Measurements from ENCODE around the gene GLI3. TPM values are rescaled to one million over a fixed set of nuclear protein-coding genes. Genes with fewer than 3 reads are reported as not detected.

The GLI3 gene
- polyA plus RNA-seq, 6 donors from 2014 or later = not detected

DNA sequence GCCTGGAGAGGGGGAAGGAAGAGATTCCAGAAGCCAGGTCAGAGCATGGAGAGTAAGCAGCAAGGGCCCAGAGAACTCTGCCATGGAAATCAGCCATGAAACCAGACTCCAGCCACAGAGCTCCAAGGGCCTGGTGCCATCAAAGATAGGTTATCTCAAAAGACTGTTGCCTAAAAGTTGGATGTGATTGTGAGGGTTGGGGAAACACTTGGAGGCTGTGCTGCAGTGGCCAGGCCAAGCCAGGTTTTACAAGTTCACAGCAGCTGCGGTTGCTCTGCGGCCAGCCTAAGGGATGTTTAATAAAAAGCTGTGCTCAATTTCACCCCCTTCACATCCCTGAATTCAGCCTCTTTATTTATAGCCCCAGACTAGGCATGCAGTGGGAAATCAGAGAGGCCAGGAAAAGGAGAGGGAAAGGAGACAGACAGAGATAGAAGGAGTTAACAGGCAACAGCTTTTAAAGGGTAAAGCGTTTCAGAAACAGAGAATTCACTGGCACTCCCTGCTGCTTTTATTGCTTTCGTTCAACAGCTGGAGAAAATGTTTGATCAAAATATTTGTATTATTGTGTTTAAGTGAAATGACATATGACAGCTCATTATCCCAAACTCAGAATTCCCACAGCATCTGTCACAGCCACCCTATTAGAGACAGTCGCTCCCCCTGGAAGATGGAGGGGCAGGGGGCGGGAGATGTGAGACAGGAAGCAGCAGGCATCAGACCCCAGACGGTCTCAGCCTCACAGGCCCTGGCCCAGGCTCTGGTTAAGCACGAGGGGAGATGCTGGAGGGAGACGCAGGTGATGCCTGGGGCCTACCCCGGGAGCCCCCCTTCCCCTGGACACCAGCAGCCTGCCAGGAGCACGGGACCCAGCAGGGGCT, 140.1 kb downstream of the GLI3 start:
- Mint-ChIP-seq H3K36me3 (no peaks in the 10 kb centered on the region), H3K27ac (peak overlapping the region in 1 of 6 donors; percentile 9), H3K9me3 (no peaks in the 10 kb centered on the region), H3K27me3 (peaks cover 0 to 5% (median 0%) of the 10 kb centered on the region in 3 donors), H3K4me1 (no peaks in the 10 kb centered on the region), H3K4me3 (no peak overlapping the region)
- ATAC-seq (ENCODE audit: low read depth in 2 of 2) (no peak), DNase-seq (no peak)

DNA sequence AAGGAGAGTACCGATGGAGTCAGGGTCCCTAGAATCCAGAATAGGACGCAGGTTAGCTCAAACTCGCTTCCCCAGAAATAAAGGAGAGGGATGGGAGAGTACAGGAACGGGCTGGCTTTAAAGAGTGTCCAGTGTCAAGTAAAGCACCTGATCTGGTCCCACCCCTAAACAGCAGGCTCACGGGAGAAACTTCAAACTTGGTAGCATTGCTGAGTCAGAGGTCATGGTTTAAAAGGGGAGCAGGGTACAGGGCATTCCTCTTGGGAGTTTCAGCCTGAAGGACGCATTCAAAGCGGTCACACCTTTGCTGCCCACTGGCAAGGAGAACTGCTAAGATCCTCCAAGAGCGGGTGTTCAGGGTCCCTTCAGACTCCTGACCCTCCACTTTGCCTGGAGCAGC, 140.7 kb downstream of the GLI3 start:
- Mint-ChIP-seq H3K27me3 (peaks cover 0 to 6% (median 5%) of the 10 kb centered on the region in 3 donors), H3K4me1 (no peaks in the 10 kb centered on the region), H3K36me3 (no peaks in the 10 kb centered on the region), H3K9me3 (no peaks in the 10 kb centered on the region), H3K27ac (no peak overlapping the region), H3K4me3 (peak overlapping the region in 2 of 8 donors; percentile 16 to 41)
- ATAC-seq (ENCODE audit: low read depth in 2 of 2) (no peak), DNase-seq (no peak)

DNA sequence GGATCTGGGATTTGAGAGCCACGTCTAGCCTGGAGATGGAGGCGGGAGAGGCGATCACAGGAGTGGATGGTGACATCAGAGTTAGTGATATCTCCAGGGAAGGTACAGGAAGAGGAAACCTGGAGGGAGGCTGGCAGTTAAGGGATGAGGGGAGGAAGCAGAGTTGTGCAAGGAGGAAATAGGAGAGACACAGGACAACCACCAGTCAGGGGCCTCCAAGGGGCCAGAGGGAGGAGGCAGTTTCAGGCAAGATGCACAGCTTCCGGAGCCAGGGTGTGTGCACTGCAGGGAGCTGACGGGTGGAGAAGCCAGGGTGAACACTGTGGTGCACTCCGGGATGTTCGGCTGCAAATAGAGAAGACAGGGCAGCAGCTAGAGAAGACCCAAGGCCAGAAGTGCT, 141.2 kb downstream of the GLI3 start:
- Mint-ChIP-seq H3K9me3 (no peaks in the 10 kb centered on the region), H3K27me3 (peaks cover 0 to 6% (median 5%) of the 10 kb centered on the region in 3 donors), H3K36me3 (no peaks in the 10 kb centered on the region), H3K27ac (peak overlapping the region in 1 of 6 donors; percentile 81), H3K4me1 (no peaks in the 10 kb centered on the region), H3K4me3 (no peak overlapping the region)
- DNase-seq (no peak), ATAC-seq (ENCODE audit: low read depth in 2 of 2) (no peak)

DNA sequence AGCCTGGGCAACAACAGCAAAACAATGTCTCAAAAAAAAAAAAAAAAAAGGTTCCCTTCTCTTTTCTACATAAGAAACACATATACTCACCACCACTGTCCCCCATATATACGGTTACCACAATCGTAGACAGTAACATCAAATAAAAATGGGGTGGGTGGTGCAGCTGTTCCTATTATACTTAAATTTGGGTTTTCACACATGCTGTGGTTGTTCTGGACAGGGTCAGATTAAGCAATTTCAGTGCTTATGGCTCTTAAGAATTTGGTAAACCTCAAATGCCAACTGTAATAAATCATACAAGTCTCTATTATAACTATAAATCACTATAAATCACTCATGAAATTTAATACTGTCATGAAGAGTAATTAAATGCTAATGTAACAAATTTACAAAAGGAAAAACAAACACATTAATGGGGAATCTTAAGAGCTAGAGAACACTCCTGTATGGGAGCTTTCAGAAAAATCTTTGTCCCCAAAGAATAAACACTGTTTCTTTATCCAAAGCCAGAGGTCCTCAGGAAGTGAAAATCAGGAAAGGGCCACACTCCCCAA, 143.6 kb downstream of the GLI3 start:
- Mint-ChIP-seq H3K27ac (no peak overlapping the region), H3K36me3 (no peaks in the 10 kb centered on the region), H3K4me1 (no peaks in the 10 kb centered on the region), H3K9me3 (peaks cover 0 to 4% (median 0%) of the 10 kb centered on the region in 7 donors), H3K27me3 (peaks cover 0 to 6% (median 5%) of the 10 kb centered on the region in 3 donors), H3K4me3 (no peak overlapping the region)
- DNase-seq = no peak
- ATAC-seq (ENCODE audit: low read depth in 2 of 2) = no peak

DNA sequence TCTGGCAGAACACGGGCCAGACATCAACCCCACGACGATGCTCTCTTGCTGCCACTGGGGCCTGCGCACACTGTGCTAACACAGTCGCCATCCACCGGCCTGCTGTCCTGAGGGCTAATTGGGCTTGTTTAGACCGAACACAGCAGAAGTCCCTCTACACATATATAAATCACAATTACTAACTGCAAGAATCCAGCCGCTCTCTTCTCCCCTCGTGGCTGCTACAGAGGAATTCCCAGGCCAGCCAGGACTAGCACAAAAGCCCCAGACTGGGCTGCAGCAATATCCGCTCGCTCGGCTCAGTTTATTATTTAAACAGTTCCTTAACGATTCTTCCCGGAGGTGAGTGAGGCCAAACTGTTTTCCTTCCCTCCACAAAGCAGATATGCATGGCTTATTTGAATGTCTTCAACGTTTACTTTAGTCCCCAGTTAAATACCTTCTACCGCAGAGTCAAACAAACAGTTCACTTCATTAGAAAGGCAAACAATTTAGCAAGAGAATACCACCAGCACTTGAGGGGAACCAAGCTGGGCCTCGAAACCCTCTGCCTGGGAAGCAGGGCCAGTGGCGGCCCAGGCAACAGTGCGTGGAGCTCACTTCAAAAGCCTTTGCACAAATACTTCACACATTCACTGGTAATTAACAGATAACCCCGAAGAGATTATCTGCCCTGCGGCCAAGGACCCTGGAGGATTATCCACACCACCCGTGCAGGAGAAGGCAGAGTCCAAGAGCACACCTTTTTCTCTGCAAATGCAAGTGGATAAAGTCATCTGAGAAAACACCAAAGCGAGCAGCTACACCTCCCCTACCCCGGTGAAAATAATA, 145.3 kb downstream of the GLI3 start:
- H3K36me3 Mint-ChIP-seq = no peaks in the 10 kb centered on the region
- no peak overlapping the region for H3K27ac Mint-ChIP-seq
- DNase-seq = no peak
- H3K4me1 Mint-ChIP-seq = no peaks in the 10 kb centered on the region
- H3K4me3 Mint-ChIP-seq = no peak overlapping the region
- H3K9me3 Mint-ChIP-seq = peaks cover 0 to 4% (median 0%) of the 10 kb centered on the region in 7 donors
- H3K27me3 Mint-ChIP-seq = peaks cover 0 to 8% (median 5%) of the 10 kb centered on the region in 3 donors
- no peak for ATAC-seq (ENCODE audit: low read depth in 2 of 2)

DNA sequence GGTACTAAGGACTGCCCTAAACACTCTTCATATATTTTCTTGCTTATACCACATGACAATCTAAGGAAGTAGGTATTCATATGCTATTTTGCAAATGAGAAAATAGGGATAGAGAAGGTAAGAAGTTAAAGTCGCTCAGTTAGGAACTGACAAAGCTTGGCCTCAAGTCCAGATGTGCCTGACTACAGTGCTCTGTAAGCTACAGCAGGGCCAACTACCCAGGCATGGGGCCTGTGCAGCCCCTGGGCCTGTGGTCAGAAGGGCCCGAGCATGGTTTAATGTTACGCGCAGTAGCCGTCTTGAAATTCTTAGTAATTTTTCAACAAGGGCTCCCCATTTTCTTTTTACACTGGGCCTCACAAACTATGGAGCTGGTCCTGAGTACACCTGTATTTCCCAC, 146.2 kb downstream of the GLI3 start:
- Mint-ChIP-seq H3K27ac (no peak overlapping the region), H3K36me3 (no peaks in the 10 kb centered on the region), H3K4me1 (no peaks in the 10 kb centered on the region), H3K27me3 (peaks cover 0 to 13% (median 5%) of the 10 kb centered on the region in 3 donors), H3K4me3 (no peak overlapping the region), H3K9me3 (peaks cover 0 to 4% (median 0%) of the 10 kb centered on the region in 7 donors)
- no peak for ATAC-seq (ENCODE audit: low read depth in 2 of 2)
- no peak for DNase-seq

DNA sequence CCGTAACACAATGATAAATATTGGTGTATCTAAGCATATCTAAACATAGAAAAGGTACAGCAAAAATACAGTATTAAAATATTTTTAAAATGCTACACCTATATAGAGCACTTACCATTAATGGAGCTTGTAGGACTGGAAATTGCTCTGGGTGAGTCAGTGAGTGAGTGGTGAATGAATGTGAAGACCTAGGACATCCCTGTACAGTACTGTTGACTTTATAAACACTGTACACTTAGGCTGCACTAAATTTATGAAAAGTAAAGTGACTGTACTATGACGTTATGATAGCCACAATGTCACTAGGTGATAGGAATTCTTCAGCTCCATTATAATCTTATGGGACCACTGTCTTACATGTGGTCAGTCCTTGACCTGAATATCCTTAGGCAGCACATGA, 147.0 kb downstream of the GLI3 start:
- no peaks in the 10 kb centered on the region for H3K4me1 Mint-ChIP-seq
- H3K36me3 Mint-ChIP-seq = no peaks in the 10 kb centered on the region
- peaks cover 0 to 4% (median 0%) of the 10 kb centered on the region in 7 donors for H3K9me3 Mint-ChIP-seq
- no peak overlapping the region for H3K27ac Mint-ChIP-seq
- DNase-seq (no peak), ATAC-seq (ENCODE audit: low read depth in 2 of 2) (no peak)
- H3K27me3 Mint-ChIP-seq = peaks cover 0 to 13% (median under 1%) of the 10 kb centered on the region in 3 donors
- no peak overlapping the region for H3K4me3 Mint-ChIP-seq

DNA sequence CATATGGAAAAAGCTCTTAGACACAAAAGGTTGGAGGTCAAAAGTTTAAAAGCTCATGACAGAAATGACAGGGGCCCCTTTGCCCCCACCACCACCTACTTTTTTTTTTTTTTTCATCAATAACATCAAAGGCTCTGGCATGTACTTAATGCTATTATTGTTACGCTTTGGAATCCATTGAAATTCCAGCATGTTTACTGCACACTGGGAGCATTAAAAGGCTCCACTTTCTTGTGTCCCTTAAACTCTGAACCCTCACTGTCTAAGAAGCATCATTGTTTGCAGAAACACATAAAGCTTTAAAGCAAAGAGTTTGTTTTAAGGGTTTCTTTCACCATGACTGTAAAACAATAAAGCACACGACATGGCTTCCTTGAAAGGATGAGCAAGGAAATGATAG, 149.4 kb downstream of the GLI3 start:
- Mint-ChIP-seq H3K36me3 (no peaks in the 10 kb centered on the region), H3K4me1 (no peaks in the 10 kb centered on the region)
- ATAC-seq (ENCODE audit: low read depth in 2 of 2) = no peak

DNA sequence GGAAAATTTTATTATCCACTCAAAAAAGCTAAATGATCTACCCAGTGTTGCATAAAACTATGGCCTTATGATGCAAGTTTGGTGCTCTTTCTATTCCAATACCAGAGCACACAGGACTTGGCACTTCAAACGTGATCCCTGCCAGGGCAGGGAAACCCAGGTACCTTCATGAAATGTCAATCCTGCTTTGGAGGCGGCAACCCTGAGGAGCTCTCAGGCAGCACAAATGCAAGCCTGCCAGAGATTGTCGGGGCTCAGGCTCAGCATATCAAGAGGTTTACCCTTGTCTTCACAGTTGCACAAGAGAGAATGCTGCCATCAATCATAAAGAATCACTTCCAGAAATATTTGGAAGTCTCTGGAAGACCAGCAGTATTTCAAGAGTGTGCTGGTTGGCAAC, 151.5 kb downstream of the GLI3 start:
- DNase-seq = no peak
- Mint-ChIP-seq H3K27ac (no peak overlapping the region), H3K4me1 (peaks cover 0 to 4% (median 3%) of the 10 kb centered on the region in 3 donors), H3K4me3 (no peak overlapping the region), H3K27me3 (peaks cover 0 to 21% (median 8%) of the 10 kb centered on the region in 3 donors), H3K9me3 (peaks cover 0 to 4% (median 0%) of the 10 kb centered on the region in 7 donors), H3K36me3 (no peaks in the 10 kb centered on the region)
- no peak for ATAC-seq (ENCODE audit: low read depth in 2 of 2)

More for the DNA sequence above, 149.4 kb downstream of the GLI3 start:
- Mint-ChIP-seq H3K27ac (no peak overlapping the region), H3K9me3 (peaks cover 0 to 4% (median 0%) of the 10 kb centered on the region in 7 donors), H3K27me3 (peaks cover 0 to 19% (median 8%) of the 10 kb centered on the region in 3 donors), H3K4me3 (no peak overlapping the region)
- DNase-seq = no peak

DNA sequence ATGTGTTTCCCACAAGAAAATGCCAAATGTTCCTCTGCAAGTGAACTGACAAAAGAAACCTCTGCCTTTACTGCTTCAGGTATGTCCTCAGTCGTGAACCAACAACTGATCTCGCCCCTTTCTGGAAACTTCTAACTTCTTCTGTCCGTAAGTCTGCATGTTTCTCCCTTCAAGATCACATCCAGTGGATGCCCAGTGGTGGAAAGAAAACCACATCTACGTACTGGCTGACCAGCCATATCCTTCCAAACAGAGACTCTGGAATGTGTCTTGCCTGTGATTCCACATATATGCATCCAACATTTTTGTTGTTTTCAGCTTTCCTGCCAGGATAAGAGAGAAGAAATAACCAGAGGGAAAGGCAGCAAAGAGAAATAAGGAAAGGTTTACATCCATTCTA, 152.7 kb downstream of the GLI3 start:
- Mint-ChIP-seq H3K27ac (no peak overlapping the region), H3K9me3 (peaks cover 0 to 4% (median 0%) of the 10 kb centered on the region in 7 donors)
- no peak for ATAC-seq (ENCODE audit: low read depth in 2 of 2)

DNA sequence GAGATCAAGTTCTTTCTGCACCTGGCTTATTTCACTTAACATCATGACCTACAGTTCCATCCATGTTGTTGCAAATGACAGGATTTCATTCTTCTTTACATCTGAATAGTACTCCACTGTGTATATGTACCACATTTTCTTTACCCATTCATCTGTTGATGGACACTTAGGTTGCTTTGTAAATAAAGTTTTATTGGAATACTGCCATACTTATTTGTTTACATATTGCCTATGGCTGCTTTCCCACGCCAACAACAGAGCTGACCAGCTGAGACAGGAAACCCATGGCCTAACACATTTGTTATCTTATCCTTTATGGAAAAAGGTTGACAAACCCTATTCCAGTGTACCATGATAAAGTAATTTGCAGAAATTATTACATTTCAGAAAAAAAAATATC, 153.7 kb downstream of the GLI3 start:
- peaks cover 0 to 4% (median 3%) of the 10 kb centered on the region in 3 donors for H3K4me1 Mint-ChIP-seq
- no peak overlapping the region for H3K27ac Mint-ChIP-seq
- peaks cover 0 to 3% (median 0%) of the 10 kb centered on the region in 7 donors for H3K9me3 Mint-ChIP-seq
- H3K4me3 Mint-ChIP-seq = no peak overlapping the region
- no peaks in the 10 kb centered on the region for H3K36me3 Mint-ChIP-seq
- peaks cover 0 to 21% (median 8%) of the 10 kb centered on the region in 3 donors for H3K27me3 Mint-ChIP-seq
- ATAC-seq (ENCODE audit: low read depth in 2 of 2) (no peak), DNase-seq (no peak)

More for the DNA sequence above, 152.7 kb downstream of the GLI3 start:
- Mint-ChIP-seq H3K4me1 (peaks cover 0 to 4% (median 3%) of the 10 kb centered on the region in 3 donors), H3K27me3 (peaks cover 0 to 21% (median 8%) of the 10 kb centered on the region in 3 donors), H3K36me3 (no peaks in the 10 kb centered on the region), H3K4me3 (no peak overlapping the region)
- DNase-seq = no peak

DNA sequence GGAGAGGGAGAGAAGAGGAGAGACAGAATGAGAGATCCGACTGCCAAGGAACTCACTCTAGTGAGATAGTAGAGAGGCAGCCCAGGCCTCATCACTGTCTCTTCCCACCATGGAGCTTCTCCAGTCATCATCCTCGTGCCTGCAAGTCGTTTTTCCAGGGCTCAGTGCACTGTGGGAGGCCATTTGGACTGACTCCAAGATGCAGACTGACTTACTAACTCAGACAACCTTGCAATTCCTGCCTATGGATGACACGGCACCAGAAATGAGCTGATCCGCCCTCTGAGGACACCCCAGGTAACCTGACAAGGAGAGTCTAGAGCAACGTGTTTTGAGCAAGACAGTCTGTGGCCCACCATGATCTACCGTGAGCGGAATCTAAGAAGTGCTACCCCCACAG, 154.9 kb downstream of the GLI3 start:
- peak overlapping the region in 1 of 6 donors; percentile 47 for H3K27ac Mint-ChIP-seq
- DNase-seq (no peak), ATAC-seq (ENCODE audit: low read depth in 2 of 2) (no peak)
- peak overlapping the region in 1 of 8 donors; percentile 44 for H3K4me3 Mint-ChIP-seq
- peaks cover 0 to 4% (median 3%) of the 10 kb centered on the region in 3 donors for H3K4me1 Mint-ChIP-seq
- peaks cover 0 to 21% (median 8%) of the 10 kb centered on the region in 3 donors for H3K27me3 Mint-ChIP-seq
- peaks cover 0 to 3% (median 0%) of the 10 kb centered on the region in 7 donors for H3K9me3 Mint-ChIP-seq
- no peaks in the 10 kb centered on the region for H3K36me3 Mint-ChIP-seq

DNA sequence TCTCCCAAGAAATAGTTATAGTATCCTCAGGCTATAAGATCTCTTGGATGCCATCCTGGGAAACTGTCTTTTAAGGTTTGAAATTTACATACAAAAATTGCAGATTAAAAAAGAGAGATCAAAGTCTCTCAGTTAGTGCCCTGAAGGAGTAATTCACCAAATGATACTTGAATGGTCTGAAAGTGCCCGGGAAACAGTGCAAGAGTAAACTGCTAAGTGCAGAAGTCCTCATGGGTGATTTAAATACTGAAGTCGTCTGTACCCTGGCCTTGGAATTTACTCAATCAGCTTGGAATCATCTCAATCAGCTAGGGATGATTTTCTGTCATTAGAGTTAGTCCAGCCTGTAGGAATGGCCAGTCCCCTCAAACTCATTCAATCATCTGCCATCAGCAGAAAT, 155.3 kb downstream of the GLI3 start:
- Mint-ChIP-seq H3K27ac (no peak overlapping the region), H3K36me3 (no peaks in the 10 kb centered on the region), H3K4me3 (peak overlapping the region in 1 of 8 donors; percentile 44), H3K4me1 (peaks cover 0 to 4% (median 3%) of the 10 kb centered on the region in 3 donors), H3K27me3 (peaks cover 0 to 20% (median 8%) of the 10 kb centered on the region in 3 donors), H3K9me3 (peaks cover 0 to 3% (median 0%) of the 10 kb centered on the region in 7 donors)
- DNase-seq (no peak), ATAC-seq (ENCODE audit: low read depth in 2 of 2) (no peak)
